Activated naive CD8-positive, alpha-beta T cell treated with anti-CD3 and anti-CD28 coated beads, Interleukin-2, amount 50 U/mL, for 16 hours (primary cell): Measurements from ENCODE around the gene ITPRID1.

Experiments used
- DNase-seq: peaks from one replicate; pipeline ENCODE4 v3.0.0-alpha.2; 2020; ENCODE audit warnings: low read depth, low spot score

Gene ITPRID1

DNA sequence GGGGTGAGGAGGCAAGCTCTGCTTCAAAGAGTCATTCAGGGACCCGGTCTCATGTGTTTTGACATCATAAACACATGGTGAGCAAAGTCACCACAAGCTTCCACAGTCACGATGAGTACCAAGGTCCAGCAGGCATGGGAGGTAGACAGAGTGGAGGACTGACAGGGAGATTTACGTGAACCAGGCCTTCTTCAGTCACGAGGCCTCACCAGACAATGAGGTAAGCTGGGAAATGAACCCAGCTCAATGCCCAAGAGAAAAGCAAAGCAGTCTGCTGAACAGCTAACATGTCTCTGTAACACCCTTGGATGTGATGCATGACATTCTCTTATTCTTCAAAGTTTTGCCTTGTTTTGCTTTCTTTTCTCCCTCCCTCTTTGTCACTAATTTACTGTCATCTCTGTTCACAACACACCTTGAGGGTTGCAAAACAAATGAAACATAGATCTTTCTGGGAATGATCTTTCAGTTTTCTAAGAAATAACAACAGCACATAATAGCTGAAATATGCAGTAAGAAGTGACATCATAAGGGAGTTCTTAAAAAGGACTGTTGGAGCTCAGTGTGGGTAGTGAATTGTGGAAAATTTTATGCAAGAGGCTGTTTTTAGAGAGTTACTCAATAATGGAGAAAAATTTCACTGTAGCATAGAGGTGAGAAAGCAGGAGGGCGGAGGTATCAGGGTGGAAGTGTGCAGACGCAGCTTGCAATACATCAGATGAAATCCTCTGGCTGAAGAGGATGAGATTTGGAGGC is 182.1 kb downstream of the ITPRID1 start:
- no peak for DNase-seq

DNA sequence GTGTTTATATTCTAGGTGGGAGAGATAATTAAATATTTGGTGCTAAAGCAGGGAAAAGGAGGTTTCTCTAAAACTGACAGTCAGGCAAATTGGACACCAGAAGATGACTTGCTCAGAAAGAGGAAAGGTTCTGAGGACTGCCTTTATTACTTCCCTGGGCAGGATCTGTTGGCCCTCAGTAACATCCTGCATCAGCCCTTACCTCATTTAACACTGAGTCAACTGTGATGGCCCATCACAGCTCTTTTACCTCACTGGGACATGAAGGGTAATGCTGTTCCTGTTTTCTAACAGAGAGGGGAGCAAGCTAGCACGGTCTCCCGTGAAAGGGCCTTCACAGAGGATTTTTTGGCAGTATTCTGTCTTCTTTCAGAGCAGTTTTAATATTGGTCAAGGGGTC is 185.2 kb downstream of the ITPRID1 start:
- no peak for DNase-seq

DNA sequence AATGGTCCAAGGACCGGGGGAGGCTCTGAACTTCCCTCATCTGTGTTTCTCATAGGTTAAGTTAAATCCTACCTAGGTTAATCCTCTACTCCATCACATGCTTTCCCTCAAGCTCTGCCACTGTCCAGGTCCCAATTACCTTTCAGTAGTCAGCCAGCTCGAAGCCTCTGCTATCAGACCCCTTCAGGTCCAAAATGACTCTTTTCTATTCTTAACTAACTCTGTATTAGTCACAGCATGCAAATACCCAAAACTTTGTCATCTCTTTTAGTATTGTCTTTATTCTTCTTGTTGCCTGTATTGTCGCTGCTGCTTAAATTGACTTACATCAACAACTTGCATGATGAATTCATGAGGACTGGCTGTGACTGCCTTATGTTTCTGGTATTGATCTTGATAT is 188.5 kb downstream of the ITPRID1 start:
- no peak for DNase-seq

DNA sequence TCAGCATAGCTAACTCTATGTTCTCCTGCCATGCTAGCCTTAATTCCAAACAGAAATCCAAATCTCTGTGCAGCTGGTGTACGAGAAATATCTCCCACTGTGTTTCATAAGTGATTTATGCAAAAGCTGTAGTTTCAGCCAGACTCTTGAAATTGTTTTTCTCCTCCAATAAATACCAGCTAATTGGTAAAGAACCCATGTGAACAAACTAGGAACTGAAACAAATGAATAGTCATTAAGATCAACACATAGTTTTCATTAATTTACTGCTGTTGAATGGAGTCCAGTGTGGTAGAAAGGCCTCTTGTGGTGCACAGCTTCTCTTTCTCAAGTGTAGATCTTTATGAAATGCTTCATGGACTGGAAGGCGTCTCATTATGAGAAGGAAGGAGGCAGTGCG is 191.5 kb downstream of the ITPRID1 start:
- DNase-seq = no peak

DNA sequence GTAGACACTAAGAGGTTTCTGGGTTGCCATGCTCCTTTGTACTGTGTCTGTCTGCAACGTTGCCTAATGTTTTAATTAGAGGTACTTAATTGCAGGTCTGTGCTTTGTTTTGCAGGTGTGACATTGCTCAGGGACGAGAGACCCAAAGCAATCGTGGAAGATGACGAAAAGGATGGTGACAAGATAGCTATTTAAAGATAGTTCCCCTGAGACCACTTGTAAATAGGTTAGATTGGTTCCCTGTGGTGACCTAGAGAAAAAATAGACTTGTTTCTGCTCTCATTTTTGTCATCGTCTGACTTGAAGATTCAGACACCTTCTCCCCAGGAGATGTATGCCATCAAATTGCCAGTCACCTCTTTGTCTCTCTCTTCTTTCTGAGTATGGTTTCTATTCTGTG is 193.2 kb downstream of the ITPRID1 start:
- DNase-seq = no peak
